Stimulated activated CD4-positive, alpha-beta T cell treated with anti-CD3 and anti-CD28 coated beads, Interleukin-4, amount 100 ng/mL, for 24 hours (primary cell): Measurements from ENCODE around the gene PDZD2.
"Not testable (repeated sequence)": the region's sequence is repeated elsewhere in the genome, so short reads cannot be mapped to it uniquely, and the experiment has no call there.

Experiments used
- DNase-seq: peaks from one replicate; pipeline ENCODE4 v3.0.0-alpha.2; 2020

Gene PDZD2

GRCh38 chr5:31639481-31640411 lies 815 bp downstream of the PDZD2 start:
- no peak for DNase-seq

- DNase-seq: no peak
Measured at GRCh38 chr5:31640573-31640972, 1.6 kb downstream of the PDZD2 start.

DNA sequence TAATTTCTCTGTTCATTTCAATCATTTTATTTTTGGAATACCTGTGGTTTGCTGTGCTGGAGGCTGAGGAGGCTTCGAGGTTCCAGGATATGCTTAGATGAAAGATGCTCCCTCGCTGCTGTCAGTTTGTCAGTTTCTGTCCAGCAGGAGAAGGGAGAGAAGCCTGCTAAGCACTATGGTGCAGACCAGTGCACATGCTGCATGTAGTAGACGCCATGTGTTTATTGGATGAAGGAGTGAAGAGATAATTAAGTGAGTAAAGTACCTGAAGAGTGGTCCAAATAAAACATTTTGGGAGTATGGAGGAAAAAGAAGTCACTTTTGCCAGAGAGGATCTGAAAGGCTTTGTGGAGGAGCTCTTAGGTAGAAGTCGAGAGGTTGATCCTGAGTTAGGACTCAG lies 2.1 kb downstream of the PDZD2 start:
- no peak for DNase-seq

DNA sequence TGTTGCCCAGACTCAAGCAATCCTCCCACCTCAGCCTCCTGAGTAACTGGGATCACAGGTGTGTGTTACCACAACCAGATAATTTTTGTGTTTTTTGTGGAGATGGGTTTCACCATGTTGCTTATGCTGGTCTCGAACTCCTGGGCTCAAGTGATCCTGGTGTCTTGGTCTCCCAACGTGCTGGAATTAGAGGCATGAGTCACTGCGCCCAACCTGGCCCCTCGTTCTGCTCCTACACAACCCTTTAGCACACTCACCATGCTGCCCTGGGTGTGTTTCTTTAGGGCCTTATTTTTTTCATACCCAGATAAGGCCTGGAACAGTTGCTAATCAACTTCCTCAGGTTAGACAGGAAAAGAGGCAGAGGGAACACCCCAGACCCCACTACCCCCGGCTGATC lies 2.6 kb downstream of the PDZD2 start:
- DNase-seq: no peak

GRCh38 chr5:31645420-31646081 lies 6.6 kb downstream of the PDZD2 start:
- no peak for DNase-seq

- no peak for DNase-seq
Measured at GRCh38 chr5:31648326-31648725, 9.4 kb downstream of the PDZD2 start.

- no peak for DNase-seq
Measured at GRCh38 chr5:31651241-31651640, 12.3 kb downstream of the PDZD2 start.

DNA sequence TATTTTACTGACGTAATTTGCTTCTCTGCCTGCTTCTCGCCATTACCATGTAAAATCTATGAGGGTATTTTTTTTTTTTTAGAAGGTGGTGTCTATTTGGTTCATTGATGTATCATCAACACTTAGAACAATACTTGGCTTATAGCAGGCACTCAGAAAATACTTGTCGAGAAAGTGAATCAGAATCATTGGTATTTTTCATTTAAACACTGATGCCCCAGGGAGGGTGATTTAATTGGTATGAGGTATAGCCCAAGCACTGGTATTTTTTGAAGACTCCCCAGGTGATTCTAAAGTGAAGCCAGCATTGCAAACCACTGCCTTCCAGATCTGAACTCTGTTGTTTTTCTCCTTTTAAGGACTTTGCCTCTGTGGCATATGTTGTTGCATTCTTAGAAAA lies 16.6 kb downstream of the PDZD2 start:
- no peak for DNase-seq

DNA sequence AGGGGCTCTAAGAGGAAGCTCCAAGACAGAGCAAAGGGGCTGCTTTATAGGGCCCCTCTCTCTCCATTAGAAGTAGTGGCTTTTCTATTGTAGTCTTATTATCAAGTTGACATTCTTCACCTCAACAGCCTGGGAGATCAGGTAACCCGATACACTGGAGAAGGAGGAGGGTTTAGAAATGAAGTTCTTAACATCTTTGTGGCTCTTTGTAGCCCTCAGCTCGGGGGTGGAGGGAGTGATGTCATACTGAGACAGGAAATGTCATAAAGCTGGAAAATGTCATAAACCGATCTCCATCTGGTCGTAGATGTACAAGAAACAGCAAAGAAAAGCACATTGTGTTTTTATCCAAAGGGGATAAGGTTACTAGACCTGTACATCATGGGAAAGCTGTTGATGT lies 17.9 kb downstream of the PDZD2 start:
- DNase-seq: no peak

DNA sequence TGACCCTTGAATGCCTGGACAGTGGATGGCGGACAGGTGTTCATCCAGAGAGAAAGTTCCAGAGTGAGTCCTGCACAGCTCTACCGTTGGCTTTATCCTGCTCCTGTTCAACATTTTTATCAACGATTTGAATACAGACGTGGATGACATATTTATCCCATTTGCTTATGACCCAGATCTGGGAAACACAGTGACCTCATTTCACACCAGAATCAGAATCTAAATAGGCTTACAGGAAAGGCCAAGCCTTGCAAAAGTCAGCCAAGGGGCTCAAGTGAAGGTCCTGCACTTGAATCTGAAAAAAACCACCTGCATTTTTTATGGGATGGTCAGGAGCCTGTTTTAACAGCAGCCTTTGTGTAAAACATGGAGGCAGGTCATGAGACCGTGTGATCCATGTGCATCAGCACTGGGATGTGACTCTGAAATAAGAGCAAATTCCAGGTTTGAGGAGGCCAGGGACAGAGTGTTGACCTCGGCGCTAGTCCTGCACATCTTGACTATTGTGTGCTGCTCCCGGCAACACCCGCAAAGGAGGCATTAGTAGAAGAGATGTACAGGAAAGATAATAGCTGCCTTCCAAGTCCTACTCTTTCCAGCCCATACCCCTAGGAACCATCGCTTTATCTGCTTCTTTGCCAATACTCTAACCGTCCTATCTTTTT lies 18.5 kb downstream of the PDZD2 start:
- DNase-seq: no peak

DNA sequence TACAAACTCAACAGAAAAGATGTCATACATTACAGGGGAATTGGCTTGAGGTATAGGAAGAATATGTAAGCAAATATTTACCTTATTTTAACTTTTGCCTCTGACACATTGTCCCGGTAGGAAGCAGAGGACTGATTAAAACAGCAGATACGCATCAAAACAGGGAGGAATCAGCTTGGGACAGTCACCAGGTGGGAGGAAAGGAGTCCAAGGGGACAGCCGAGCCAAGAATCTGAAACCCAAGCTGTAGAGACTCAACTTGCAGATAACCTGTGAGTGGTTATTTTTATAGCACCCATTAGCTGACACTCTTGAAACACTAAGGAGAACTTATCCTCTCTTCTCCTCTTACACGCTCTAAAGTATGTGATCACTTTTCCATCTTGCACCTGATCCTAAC lies 22.3 kb downstream of the PDZD2 start:
- DNase-seq: no peak

DNA sequence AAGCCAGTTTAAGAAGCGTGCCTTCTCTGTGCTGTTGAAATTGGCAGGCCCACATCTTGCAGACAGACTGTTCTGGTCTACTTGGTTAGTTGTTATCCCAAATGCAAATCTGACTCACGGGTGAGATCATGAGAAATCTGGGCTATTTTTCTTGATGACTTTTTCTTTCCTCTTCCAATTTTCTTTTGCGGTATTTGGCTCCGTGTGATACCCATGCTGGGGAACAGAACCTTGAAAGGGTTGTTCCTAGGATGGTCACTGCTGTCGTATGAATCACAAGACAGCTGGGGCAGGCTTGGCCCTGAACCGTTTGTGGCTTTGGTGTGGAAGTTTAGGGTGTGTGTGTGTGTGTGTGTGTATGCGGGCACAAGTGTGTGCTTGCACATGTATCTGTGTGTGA lies 24.6 kb downstream of the PDZD2 start:
- DNase-seq: no peak

DNA sequence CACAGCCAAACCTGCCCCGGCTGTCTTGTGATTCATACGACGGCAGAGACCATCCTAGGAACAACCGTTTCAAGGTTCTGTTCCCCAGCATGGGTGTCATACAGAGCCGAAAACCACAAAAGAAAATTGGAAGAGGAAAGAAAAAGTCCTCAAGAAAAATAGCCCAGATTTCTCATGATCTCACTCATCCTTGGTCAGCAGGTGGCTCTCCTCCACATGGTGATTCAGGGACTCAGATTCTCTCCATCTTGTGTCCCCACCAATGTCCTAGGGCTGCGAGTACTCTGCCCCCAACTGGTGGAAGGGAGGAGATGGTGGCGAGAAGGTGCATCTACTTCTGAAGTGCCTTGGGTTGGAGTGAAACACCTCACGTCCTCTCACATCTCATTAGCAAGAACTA lies 25.6 kb downstream of the PDZD2 start:
- no peak for DNase-seq

DNA sequence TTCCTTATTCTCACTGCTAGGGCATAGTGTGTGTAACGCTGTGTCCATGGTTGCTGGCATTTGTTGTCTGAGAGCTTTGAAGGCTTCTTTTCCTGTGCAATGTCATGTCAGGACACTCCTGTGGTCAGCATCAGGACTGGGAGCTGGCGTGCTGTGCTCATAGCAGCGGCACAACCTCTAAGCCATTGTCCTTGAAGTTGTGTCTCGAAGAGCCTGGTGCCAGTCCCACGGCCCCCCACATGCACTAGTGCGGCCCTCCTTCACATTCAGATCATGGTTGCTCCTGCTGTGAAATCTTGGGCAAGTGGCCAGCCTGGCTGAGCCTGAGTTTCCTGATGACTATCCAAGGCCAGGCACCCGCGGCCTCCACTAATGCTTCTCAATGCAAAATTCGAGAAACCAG lies 32.4 kb downstream of the PDZD2 start:
- DNase-seq: no peak

GRCh38 chr5:31674371-31674951 lies 35.5 kb downstream of the PDZD2 start:
- no peak for DNase-seq

DNA sequence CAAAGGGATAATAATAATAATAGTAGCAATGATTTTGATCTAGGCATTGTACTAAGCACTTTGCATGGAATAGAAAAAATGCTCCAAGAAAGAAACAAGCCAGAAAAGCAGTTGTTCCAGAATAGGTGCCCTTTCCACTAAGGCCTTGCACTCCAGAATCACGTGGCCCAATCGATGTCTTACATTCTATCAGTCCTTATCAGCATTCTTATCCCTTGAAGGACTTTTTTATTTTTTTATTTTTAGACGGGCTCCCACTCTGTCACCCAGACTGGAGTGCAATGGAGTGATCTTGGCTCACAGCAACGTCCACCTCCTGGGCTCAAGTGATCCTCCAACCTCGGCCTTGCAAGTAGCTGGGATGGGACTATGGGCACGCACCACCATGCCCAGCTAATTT lies 36.5 kb downstream of the PDZD2 start:
- no peak for DNase-seq

DNA sequence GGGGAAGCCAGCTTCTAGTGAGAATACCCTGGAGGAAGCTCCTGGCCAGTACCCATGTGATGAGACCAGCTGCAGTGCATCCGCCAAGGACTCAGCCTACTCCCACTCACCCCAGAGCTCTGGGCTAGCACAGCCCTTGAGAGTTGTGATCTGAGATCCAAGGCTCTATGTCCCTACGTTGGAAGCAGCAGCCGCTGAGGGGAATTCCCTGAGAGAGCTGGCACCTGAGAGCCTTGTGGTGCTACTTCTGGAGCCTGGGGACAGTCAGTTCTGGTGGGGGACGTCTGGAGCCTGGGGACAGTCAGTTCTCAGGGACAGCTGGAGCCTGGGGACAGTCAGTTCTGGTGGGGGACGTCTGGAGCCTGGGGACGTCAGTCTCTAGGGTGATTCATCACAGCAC lies 39.2 kb downstream of the PDZD2 start:
- DNase-seq: no peak

- DNase-seq: no peak
Measured at GRCh38 chr5:31680528-31680927, 41.6 kb downstream of the PDZD2 start.

- no peak for DNase-seq
Measured at GRCh38 chr5:31682025-31682424, 43.1 kb downstream of the PDZD2 start.

GRCh38 chr5:31682851-31683250 lies 43.9 kb downstream of the PDZD2 start:
- no peak for DNase-seq

GRCh38 chr5:31688515-31689092 lies 49.7 kb downstream of the PDZD2 start:
- no peak for DNase-seq

GRCh38 chr5:31691408-31691807 lies 52.5 kb downstream of the PDZD2 start:
- DNase-seq: not testable (repeated sequence)

DNA sequence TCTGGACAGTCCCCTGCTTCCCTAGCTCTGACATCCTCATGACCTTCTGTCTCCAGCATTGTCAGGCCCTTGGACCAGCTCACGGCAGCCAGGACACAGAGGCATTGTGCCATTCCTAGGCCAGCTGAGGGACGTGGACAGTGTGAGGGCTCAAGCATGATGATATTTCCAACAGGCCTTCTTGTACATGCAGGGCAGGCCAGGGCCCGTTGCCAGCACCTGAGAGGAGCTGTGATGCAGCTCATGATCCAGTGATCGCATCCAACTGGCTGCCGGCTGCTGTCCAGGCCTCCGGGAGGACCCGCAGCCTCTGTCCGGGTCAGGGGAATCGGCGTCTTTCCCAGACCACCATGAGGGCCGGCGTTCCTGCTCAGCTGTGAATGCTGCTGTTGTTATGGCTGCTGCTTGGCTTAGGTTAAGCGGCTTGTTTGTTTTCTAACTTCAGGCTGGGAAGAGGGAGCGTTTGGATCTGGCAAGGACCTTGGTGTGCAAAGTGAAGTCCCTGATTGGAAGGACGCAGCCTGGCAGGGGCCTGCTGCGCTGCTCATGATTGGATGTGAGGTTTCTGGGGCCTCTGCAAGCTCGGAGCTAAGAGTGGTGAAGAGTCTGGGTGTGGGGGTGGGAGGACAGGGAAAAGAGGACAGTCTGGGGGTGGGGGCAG lies 53.8 kb downstream of the PDZD2 start:
- DNase-seq: no peak
